GM12878 (cell line): Measurements from ENCODE around the gene TBC1D5. TPM values are rescaled to one million over a fixed set of nuclear protein-coding genes. Genes with fewer than 3 reads are reported as not detected.

ENCODE experiments used
- ATAC-seq: fragments of 200-7000 bp; cut with Tn5 transposase; 3 replicates; pipeline ENCODE4 v1.9.1; 2020; ENCODE audit warnings: mild to moderate bottlenecking, moderate library complexity
- BruUV-seq: library from RNA; stranded (reverse); fragments of 400-500 nt; replicated peaks from 2 replicates; lab custom pipeline; 2021; lab: Mats Ljungman, UMichigan
- CTCF ChIA-PET: fragments of 300-600 bp; sonication (Branson Sonifier 250); formaldehyde crosslinking; extraction: SDS; loops from one replicate; lab custom pipeline; 2021; ENCODE audit warnings: inconsistent platforms; lab: Yijun Ruan, JAX
- POLR2A ChIA-PET: fragments of 350-600 bp; formaldehyde crosslinking; extraction: SDS; loops from one replicate; lab custom pipeline; 2021; ENCODE audit warnings: inconsistent platforms; lab: Charles Lee
- RAD21 ChIA-PET: fragments of 300-600 bp; sonication (Branson Sonifier 250); formaldehyde crosslinking; loops from one replicate; lab custom pipeline; 2023; ENCODE audit warnings: antibody characterized with exemption; ENCODE audit not compliant: unreplicated experiment; lab: Charles Lee
- SMC1A ChIA-PET: fragments of 300-600 bp; sonication (Branson Sonifier 250); formaldehyde crosslinking; loops from one replicate; lab custom pipeline; 2023; ENCODE audit not compliant: unreplicated experiment, uncharacterized antibody; lab: Charles Lee
- DNase-seq: peaks from one replicate; pipeline ENCODE4 v3.0.0-alpha.2; 2011; ENCODE audit warnings: low read depth, low spot score
- FAIRE-seq: peaks from 3 replicates; lab custom pipeline; 2011; peaks lifted over from hg19 to GRCh38; lab: Jason Lieb, UNC
- H2AFZ ChIP-seq: 2 replicates; pipeline ENCODE4 v1.6.0; 2011; ENCODE audit warnings: low read depth, low read length, control low read depth; ENCODE audit not compliant: control insufficient read depth
- H3K27ac ChIP-seq: 2 replicates; pipeline ENCODE4 v1.5.1; 2011; ENCODE audit warnings: control low read depth; ENCODE audit not compliant: control insufficient read depth, insufficient read depth
- H3K27me3 ChIP-seq, 2 experiments: replicated peaks in 1 of 2; 2 replicates each; pipeline versions ENCODE4 v1.6.0 to v1.6.1; 2011; ENCODE audit warnings: low read length in 1 of 2; ENCODE audit not compliant: control insufficient read depth in 2 of 2, insufficient read depth in 2 of 2
- H3K36me3 ChIP-seq, 2 experiments: 2 replicates each; pipeline ENCODE4 v1.5.1; 2011; ENCODE audit warnings: low read length in 1 of 2; ENCODE audit not compliant: control insufficient read depth in 2 of 2, insufficient read depth in 2 of 2
- H3K4me1 ChIP-seq: 2 replicates; pipeline ENCODE4 v1.6.1; 2011; ENCODE audit warnings: mild to moderate bottlenecking, low read length, moderate library complexity, mixed read lengths; ENCODE audit not compliant: control insufficient read depth, insufficient read depth
- H3K4me2 ChIP-seq: 2 replicates; pipeline ENCODE4 v1.6.0; 2011; ENCODE audit warnings: control low read depth; ENCODE audit not compliant: control insufficient read depth, insufficient read depth
- H3K4me3 ChIP-seq: fragments of 200-600 bp; sonication (generic); 2 replicates; pipeline ENCODE4 v1.5.1; 2016
- H3K79me2 ChIP-seq: 2 replicates; pipeline ENCODE4 v1.6.0; 2011; ENCODE audit warnings: low read length; ENCODE audit not compliant: control insufficient read depth, insufficient read depth
- H3K9ac ChIP-seq: 2 replicates; pipeline ENCODE4 v1.8.0; 2011; ENCODE audit warnings: low read length, control low read depth, mixed read lengths; ENCODE audit not compliant: control insufficient read depth, insufficient read depth
- H3K9me3 ChIP-seq: replicated peaks from 3 replicates; pipeline ENCODE4 v1.5.1; 2011; ENCODE audit warnings: mild to moderate bottlenecking, low read length; ENCODE audit not compliant: control insufficient read depth, insufficient read depth
- H4K20me1 ChIP-seq: 2 replicates; pipeline ENCODE4 v1.6.0; 2011; ENCODE audit not compliant: control insufficient read depth, insufficient read depth
- CHD2 ChIP-seq: IDR thresholded peaks from 2 replicates; pipeline ENCODE4 v1.6.1; 2011; ENCODE audit warnings: low read depth, low read length, improper control_type of control experiment, borderline replicate concordance
- FOS ChIP-seq: IDR thresholded peaks from 3 replicates; pipeline ENCODE4 v1.6.1; 2011; ENCODE audit warnings: borderline replicate concordance; ENCODE audit not compliant: insufficient read length; ENCODE audit errors: extremely low read depth
- GATAD2B ChIP-seq: fragments of 450-650 bp; conservative IDR thresholded peaks from 2 replicates; pipeline ENCODE4 v1.6.1; 2017; ENCODE audit warnings: low read depth, mild to moderate bottlenecking, moderate library complexity
- JUNB ChIP-seq: IDR thresholded peaks from 2 replicates; pipeline ENCODE4 v1.6.1; 2016; ENCODE audit warnings: antibody characterized with exemption, mild to moderate bottlenecking
- KLF5 ChIP-seq: fragments of 450-650 bp; IDR thresholded peaks from 2 replicates; pipeline ENCODE4 v1.6.1; 2014; ENCODE audit warnings: mild to moderate bottlenecking; ENCODE audit not compliant: partially characterized antibody
- MEF2A ChIP-seq: IDR thresholded peaks from 2 replicates; pipeline ENCODE4 v1.6.1; 2011; ENCODE audit warnings: low read depth, mild to moderate bottlenecking, low read length, moderate library complexity; ENCODE audit not compliant: insufficient read depth
- MYB ChIP-seq: fragments of 150-350 bp; IDR thresholded peaks from 2 replicates; pipeline ENCODE4 v1.6.1; 2014; ENCODE audit warnings: mild to moderate bottlenecking, low read depth, low read length, borderline replicate concordance
- NFYA ChIP-seq: IDR thresholded peaks from 2 replicates; pipeline ENCODE4 v1.6.1; 2011; ENCODE audit warnings: low read depth, mild to moderate bottlenecking, low read length, improper control_type of control experiment, borderline replicate concordance
- SIN3A ChIP-seq: IDR thresholded peaks from 2 replicates; pipeline ENCODE4 v1.6.1; 2012; ENCODE audit warnings: low read depth, low read length, improper control_type of control experiment
- TCF3 ChIP-seq: IDR thresholded peaks from 2 replicates; pipeline ENCODE4 v1.6.1; 2012; ENCODE audit warnings: low read depth, mild to moderate bottlenecking, low read length, borderline replicate concordance; ENCODE audit not compliant: insufficient read depth
- ZNF24 ChIP-seq: fragments of 450-650 bp; IDR thresholded peaks from 2 replicates; pipeline ENCODE4 v1.6.1; 2017; ENCODE audit warnings: antibody characterized with exemption, mild to moderate bottlenecking
- ZNF274 ChIP-seq: IDR thresholded peaks from one replicate; pipeline ENCODE4 v1.8.0; 2011; ENCODE audit not compliant: insufficient read length, insufficient read depth
- WGBS: methylation state at CpG from one replicate; pipeline ENCODE4 v1.1.6; 2016; ENCODE audit warnings: low lambda C conversion rate; ENCODE audit not compliant: insufficient replicate concordance, insufficient coverage; ENCODE audit errors: missing lambda C conversion rate; 5-methylcytosine and 5-hydroxymethylcytosine counted together
- in situ Hi-C: fragments of 300-500 bp; cut with MboI; formaldehyde crosslinking; loops from 9 replicates; pipeline ENCODE4 v1.14.3; 2018; ENCODE audit warnings: mixed read lengths
- intact Hi-C: fragments of 100-400 bp; cut with micrococcal nuclease; formaldehyde crosslinking; loops from one replicate; pipeline ENCODE4 v1.14.2; 2022; ENCODE audit not compliant: unreplicated experiment
- polyA plus RNA-seq, 11 experiments: library from polyadenylated mRNA; depleted of rRNA in 4 of 11; unstranded in 6 of 11; stranded (reverse) in 5 of 11; fragments of >200 nt; fragmentation: Nextera tagmentation in 4 of 11; fragmentation: Illumina TruSeq in 1 of 11; extraction: Ambion mirVana in 4 of 11; extraction: Trizol in 1 of 11; gene quantifications; 1 replicate in 1 of 11; 2 replicates in 10 of 11; pipeline versions ENCODE4 v1.2.1 to v1.2.3, GENCODE V29; 2011 to 2016; ENCODE audit warnings: inconsistent platforms in 2 of 11, missing spikeins in 2 of 11, low read depth in 1 of 11
- total RNA-seq, 4 experiments: library from RNA; depleted of rRNA in 3 of 4; stranded (reverse); fragments of >200 nt in 3 of 4; fragmentation: Illumina TruSeq in 1 of 4; extraction: Trizol in 1 of 4; gene quantifications; 2 replicates each; pipeline versions ENCODE4 v1.2.1 to v1.2.3, GENCODE V29; 2013 to 2021

TBC1D5 gene
- total and polyA plus RNA-seq, 10 of the 15 experiments (the other 5 are each of a cell fraction or from before 2014, with no cell fraction given) = 5.5 to 61.0 (median 43.8) TPM

DNA sequence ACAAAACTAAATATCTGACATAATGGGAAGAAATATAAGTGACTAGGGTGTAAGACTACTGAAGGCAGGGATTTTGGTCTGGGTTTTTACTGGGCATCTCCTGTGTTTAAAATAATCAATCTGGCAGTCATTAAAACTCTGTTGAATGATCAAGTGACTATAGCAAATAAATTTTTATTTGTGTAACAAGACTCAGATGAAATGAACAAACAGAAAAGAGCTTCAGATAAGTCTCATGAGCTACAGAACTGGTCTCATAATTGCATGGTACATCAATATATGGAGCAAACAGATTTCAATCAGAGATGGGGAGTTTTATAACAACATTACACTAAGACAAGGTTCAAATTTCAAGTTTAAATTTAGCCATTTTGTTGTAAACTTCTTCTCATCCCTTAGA lies 485.2 kb downstream of the TBC1D5 start:
- ChIA-PET CTCF (interaction anchor here (0.6 to 2.7 kb wide), 12 partner anchors 10 to 585 kb away, joined by 3 to 30 read pairs (median 4); no protein-coding TSS in a partner anchor), POLR2A (no interaction called here), SMC1A (interaction anchor here (0.5 to 2.7 kb wide), 7 partner anchors 8 to 584 kb away, joined by 3 to 20 read pairs (median 4); no protein-coding TSS in a partner anchor)
- intact Hi-C loops = no loop called here
- no peak overlapping the region for H3K9ac ChIP-seq
- in situ Hi-C loops = no loop called here
- TF ChIP-seq MYB (no peak), SIN3A (no peak), JUNB (no peak), CHD2 (no peak), KLF5 (no peak), NFYA (no peak), MEF2A (no peak), ZNF24 (no peak), TCF3 (no peak)
- TF ChIP-seq, all 136 proteins: peak for 0
- H3K9me3 ChIP-seq = no peaks in the 10 kb centered on the region
- no TSS peak for BruUV-seq
- H4K20me1 ChIP-seq = no peaks in the 10 kb centered on the region
- no peak overlapping the region for H2AFZ ChIP-seq
- FAIRE-seq = no peak
- RAD21 ChIA-PET = interaction anchor here (1.8 to 3.3 kb wide), 3 partner anchors 157 to 655 kb away, joined by 6 to 14 read pairs (median 7); no protein-coding TSS in a partner anchor
- no peak overlapping the region for H3K4me3 ChIP-seq
- ATAC-seq = no peak
- H3K27ac ChIP-seq = no peak overlapping the region
- H3K27me3 ChIP-seq = no peaks in the 10 kb centered on the region
- H3K4me1 ChIP-seq = no peaks in the 10 kb centered on the region
- H3K4me2 ChIP-seq = no peak overlapping the region
- no peak for DNase-seq
- no peaks in the 10 kb centered on the region for H3K79me2 ChIP-seq
- H3K36me3 ChIP-seq = no peaks in the 10 kb centered on the region

DNA sequence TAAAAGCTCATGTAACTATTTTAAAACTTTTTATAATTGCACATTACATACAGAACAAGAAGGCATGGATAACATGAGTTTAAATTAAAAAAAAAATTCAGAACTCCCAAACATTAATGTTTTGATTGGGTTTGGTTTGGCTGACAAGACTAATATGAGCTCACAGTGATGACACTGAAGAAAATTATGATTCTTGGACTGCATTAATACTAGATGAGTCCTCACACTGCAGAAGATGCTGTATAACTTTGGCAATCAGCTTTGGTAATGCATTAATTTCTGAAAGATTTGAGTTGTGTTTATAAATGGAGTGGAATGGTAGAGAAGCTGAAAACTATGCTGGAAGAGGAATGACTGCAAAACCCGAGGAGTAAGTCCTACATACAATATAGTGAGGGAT lies 498.8 kb downstream of the TBC1D5 start:
- TF ChIP-seq GATAD2B (no peak), ZNF274 (no peak), FOS (no peak)
- TF ChIP-seq, all 136 proteins: peak for 0
- CTCF ChIA-PET = interaction anchor here (0.6 to 1.8 kb wide), 3 partner anchors 10 to 641 kb away, joined by 3 to 6 read pairs (median 3); no protein-coding TSS in a partner anchor
- in situ Hi-C loops = no loop called here

More for the DNA sequence above, 498.8 kb downstream of the TBC1D5 start:
- Histone ChIP-seq H3K36me3 (no peaks in the 10 kb centered on the region; a peak in 1 of 4 replicates), H3K9ac (no peak overlapping the region), H3K4me3 (no peak overlapping the region), H3K27ac (no peak overlapping the region), H3K79me2 (no peaks in the 10 kb centered on the region), H2AFZ (no peak overlapping the region), H3K4me2 (no peak overlapping the region), H3K27me3 (no peaks in the 10 kb centered on the region), H3K9me3 (no peaks in the 10 kb centered on the region), H3K4me1 (no peaks in the 10 kb centered on the region), H4K20me1 (no peaks in the 10 kb centered on the region)
- FAIRE-seq = no peak
- ChIA-PET SMC1A (interaction anchor here (1.1 to 1.9 kb wide), 3 partner anchors 9 to 170 kb away, joined by 3 to 5 read pairs (median 3); no protein-coding TSS in a partner anchor), RAD21 (interaction anchor here (0.8 kb wide), 1 partner anchor 11 kb away, joined by 3 read pairs; no protein-coding TSS in a partner anchor), POLR2A (no interaction called here)
- DNase-seq = no peak
- no peak for ATAC-seq
- intact Hi-C loops = no loop called here
- BruUV-seq = no TSS peak
- WGBS = 42% methylated on average over 1 of the region's 1 CpG
